ENCODE data around the gene AP5S1.

Gene AP5S1

GRCh38 chr20:3800878-3801260 is 19.5 kb upstream of the AP5S1 start:
- Histone ChIP-seq H3K9me3 (ENCODE audit: control insufficient read depth in 1 of 2, low read length in 2 of 2) (no peaks in the 10 kb centered on the region), H3K27me3 (ENCODE audit: control insufficient read depth in 1 of 2, insufficient read depth in 2 of 2, low read length in 2 of 2) (no peaks in the 10 kb centered on the region), H3K27ac (ENCODE audit: low read depth, low read length) (no peak overlapping the region), H3K36me3 (ENCODE audit: control insufficient read depth in 1 of 2, insufficient read depth in 2 of 2, low read length in 2 of 2) (peaks cover 34 to 50% of the 10 kb centered on the region in 2 donors), H3K9ac (ENCODE audit: low read depth in 1 of 2, low read length in 2 of 2) (no peak overlapping the region), H3K4me3 (ENCODE audit: low read depth in 1 of 2, low read length in 2 of 2) (no peak overlapping the region), H3K4me1 (ENCODE audit: control insufficient read depth in 1 of 2, insufficient read depth in 2 of 2, low read length in 2 of 2) (peaks cover 44% of the 10 kb centered on the region in 2 donors)

GRCh38 chr20:3801299-3801698 is 19.0 kb upstream of the AP5S1 start:
- peaks cover 34 to 50% of the 10 kb centered on the region in 2 donors for H3K36me3 ChIP-seq (ENCODE audit: control insufficient read depth in 1 of 2, insufficient read depth in 2 of 2, low read length in 2 of 2)
- no peak overlapping the region for H3K27ac ChIP-seq (ENCODE audit: low read depth, low read length)
- peaks cover 48% of the 10 kb centered on the region in 2 donors for H3K4me1 ChIP-seq (ENCODE audit: control insufficient read depth in 1 of 2, insufficient read depth in 2 of 2, low read length in 2 of 2)

GRCh38 chr20:3801846-3802245 is 18.5 kb upstream of the AP5S1 start:
- Histone ChIP-seq H3K27ac (ENCODE audit: low read depth, low read length) (no peak overlapping the region), H3K36me3 (ENCODE audit: control insufficient read depth in 1 of 2, insufficient read depth in 2 of 2, low read length in 2 of 2) (peaks cover 34 to 50% of the 10 kb centered on the region in 2 donors), H3K4me3 (ENCODE audit: low read depth in 1 of 2, low read length in 2 of 2) (no peak overlapping the region), H3K9me3 (ENCODE audit: control insufficient read depth in 1 of 2, low read length in 2 of 2) (no peaks in the 10 kb centered on the region), H3K4me1 (ENCODE audit: control insufficient read depth in 1 of 2, insufficient read depth in 2 of 2, low read length in 2 of 2) (peaks cover 47 to 49% of the 10 kb centered on the region in 2 donors), H3K27me3 (ENCODE audit: control insufficient read depth in 1 of 2, insufficient read depth in 2 of 2, low read length in 2 of 2) (no peaks in the 10 kb centered on the region), H3K9ac (ENCODE audit: low read depth in 1 of 2, low read length in 2 of 2) (no peak overlapping the region)

More at GRCh38 chr20:3801299-3801698, 19.0 kb upstream of the AP5S1 start:
- Histone ChIP-seq H3K9ac (ENCODE audit: low read depth in 1 of 2, low read length in 2 of 2) (no peak overlapping the region), H3K9me3 (ENCODE audit: control insufficient read depth in 1 of 2, low read length in 2 of 2) (no peaks in the 10 kb centered on the region), H3K4me3 (ENCODE audit: low read depth in 1 of 2, low read length in 2 of 2) (no peak overlapping the region), H3K27me3 (ENCODE audit: control insufficient read depth in 1 of 2, insufficient read depth in 2 of 2, low read length in 2 of 2) (no peaks in the 10 kb centered on the region)

GRCh38 chr20:3802524-3803239 is 17.7 kb upstream of the AP5S1 start:
- H3K4me3 ChIP-seq (ENCODE audit: low read depth in 1 of 2, low read length in 2 of 2), result no peak overlapping the region
- H3K27ac ChIP-seq (ENCODE audit: low read depth, low read length), result no peak overlapping the region
- H3K9ac ChIP-seq (ENCODE audit: low read depth in 1 of 2, low read length in 2 of 2), result no peak overlapping the region
- peaks cover 34 to 50% of the 10 kb centered on the region in 2 donors for H3K36me3 ChIP-seq (ENCODE audit: control insufficient read depth in 1 of 2, insufficient read depth in 2 of 2, low read length in 2 of 2)
- H3K4me1 ChIP-seq (ENCODE audit: control insufficient read depth in 1 of 2, insufficient read depth in 2 of 2, low read length in 2 of 2), result peaks cover 47 to 49% of the 10 kb centered on the region in 2 donors
- H3K9me3 ChIP-seq (ENCODE audit: control insufficient read depth in 1 of 2, low read length in 2 of 2), result no peaks in the 10 kb centered on the region
- H3K27me3 ChIP-seq (ENCODE audit: control insufficient read depth in 1 of 2, insufficient read depth in 2 of 2, low read length in 2 of 2), result no peaks in the 10 kb centered on the region

- Histone ChIP-seq H3K9me3 (ENCODE audit: control insufficient read depth in 1 of 2, low read length in 2 of 2) (no peaks in the 10 kb centered on the region), H3K9ac (ENCODE audit: low read depth in 1 of 2, low read length in 2 of 2) (no peak overlapping the region), H3K36me3 (ENCODE audit: control insufficient read depth in 1 of 2, insufficient read depth in 2 of 2, low read length in 2 of 2) (peaks cover 34 to 50% of the 10 kb centered on the region in 2 donors), H3K4me1 (ENCODE audit: control insufficient read depth in 1 of 2, insufficient read depth in 2 of 2, low read length in 2 of 2) (peaks cover 49 to 53% of the 10 kb centered on the region in 2 donors), H3K27ac (ENCODE audit: low read depth, low read length) (no peak overlapping the region), H3K4me3 (ENCODE audit: low read depth in 1 of 2, low read length in 2 of 2) (no peak overlapping the region), H3K27me3 (ENCODE audit: control insufficient read depth in 1 of 2, insufficient read depth in 2 of 2, low read length in 2 of 2) (no peaks in the 10 kb centered on the region)
Measured at GRCh38 chr20:3803289-3803688, 17.1 kb upstream of the AP5S1 start.

GRCh38 chr20:3803854-3804253 is 16.5 kb upstream of the AP5S1 start:
- Histone ChIP-seq H3K9ac (ENCODE audit: low read depth in 1 of 2, low read length in 2 of 2) (no peak overlapping the region), H3K36me3 (ENCODE audit: control insufficient read depth in 1 of 2, insufficient read depth in 2 of 2, low read length in 2 of 2) (peaks cover 34 to 50% of the 10 kb centered on the region in 2 donors), H3K4me1 (ENCODE audit: control insufficient read depth in 1 of 2, insufficient read depth in 2 of 2, low read length in 2 of 2) (peaks cover 48 to 50% of the 10 kb centered on the region in 2 donors), H3K27me3 (ENCODE audit: control insufficient read depth in 1 of 2, insufficient read depth in 2 of 2, low read length in 2 of 2) (no peaks in the 10 kb centered on the region), H3K4me3 (ENCODE audit: low read depth in 1 of 2, low read length in 2 of 2) (no peak overlapping the region), H3K9me3 (ENCODE audit: control insufficient read depth in 1 of 2, low read length in 2 of 2) (no peaks in the 10 kb centered on the region), H3K27ac (ENCODE audit: low read depth, low read length) (no peak overlapping the region)

- no peak overlapping the region for H3K27ac ChIP-seq (ENCODE audit: low read depth, low read length)
- H3K9me3 ChIP-seq (ENCODE audit: control insufficient read depth in 1 of 2, low read length in 2 of 2), result no peaks in the 10 kb centered on the region
- H3K36me3 ChIP-seq (ENCODE audit: control insufficient read depth in 1 of 2, insufficient read depth in 2 of 2, low read length in 2 of 2), result peaks cover 34 to 50% of the 10 kb centered on the region in 2 donors
- peaks cover 44 to 46% of the 10 kb centered on the region in 2 donors for H3K4me1 ChIP-seq (ENCODE audit: control insufficient read depth in 1 of 2, insufficient read depth in 2 of 2, low read length in 2 of 2)
- no peaks in the 10 kb centered on the region for H3K27me3 ChIP-seq (ENCODE audit: control insufficient read depth in 1 of 2, insufficient read depth in 2 of 2, low read length in 2 of 2)
- no peak overlapping the region for H3K4me3 ChIP-seq (ENCODE audit: low read depth in 1 of 2, low read length in 2 of 2)
- H3K9ac ChIP-seq (ENCODE audit: low read depth in 1 of 2, low read length in 2 of 2), result no peak overlapping the region
Measured at GRCh38 chr20:3804254-3804751, 16.0 kb upstream of the AP5S1 start.

- H3K27ac ChIP-seq (ENCODE audit: low read depth, low read length), result no peak overlapping the region
Measured at GRCh38 chr20:3804781-3805180, 15.6 kb upstream of the AP5S1 start.

GRCh38 chr20:3808544-3808943 is 11.8 kb upstream of the AP5S1 start:
- Histone ChIP-seq H3K27ac (ENCODE audit: low read depth, low read length) (peak overlapping the region; percentile 85), H3K9ac (ENCODE audit: low read depth in 1 of 2, low read length in 2 of 2) (peak overlapping the region in 1 of 2 donors; percentile 45), H3K9me3 (ENCODE audit: control insufficient read depth in 1 of 2, low read length in 2 of 2) (no peaks in the 10 kb centered on the region), H3K4me1 (ENCODE audit: control insufficient read depth in 1 of 2, insufficient read depth in 2 of 2, low read length in 2 of 2) (peaks cover 59 to 62% of the 10 kb centered on the region in 2 donors), H3K4me3 (ENCODE audit: low read depth in 1 of 2, low read length in 2 of 2) (no peak overlapping the region), H3K27me3 (ENCODE audit: control insufficient read depth in 1 of 2, insufficient read depth in 2 of 2, low read length in 2 of 2) (no peaks in the 10 kb centered on the region), H3K36me3 (ENCODE audit: control insufficient read depth in 1 of 2, insufficient read depth in 2 of 2, low read length in 2 of 2) (peaks cover 6 to 17% of the 10 kb centered on the region in 2 donors)

More at GRCh38 chr20:3804781-3805180, 15.6 kb upstream of the AP5S1 start:
- Histone ChIP-seq H3K36me3 (ENCODE audit: control insufficient read depth in 1 of 2, insufficient read depth in 2 of 2, low read length in 2 of 2) (peaks cover 34 to 50% of the 10 kb centered on the region in 2 donors), H3K4me3 (ENCODE audit: low read depth in 1 of 2, low read length in 2 of 2) (no peak overlapping the region), H3K27me3 (ENCODE audit: control insufficient read depth in 1 of 2, insufficient read depth in 2 of 2, low read length in 2 of 2) (no peaks in the 10 kb centered on the region), H3K9me3 (ENCODE audit: control insufficient read depth in 1 of 2, low read length in 2 of 2) (no peaks in the 10 kb centered on the region), H3K4me1 (ENCODE audit: control insufficient read depth in 1 of 2, insufficient read depth in 2 of 2, low read length in 2 of 2) (peaks cover 39 to 41% of the 10 kb centered on the region in 2 donors), H3K9ac (ENCODE audit: low read depth in 1 of 2, low read length in 2 of 2) (no peak overlapping the region)

- H3K36me3 ChIP-seq (ENCODE audit: control insufficient read depth in 1 of 2, insufficient read depth in 2 of 2, low read length in 2 of 2), result no peaks in the 10 kb centered on the region
- H3K9me3 ChIP-seq (ENCODE audit: control insufficient read depth in 1 of 2, low read length in 2 of 2), result no peaks in the 10 kb centered on the region
- H3K4me3 ChIP-seq (ENCODE audit: low read depth in 1 of 2, low read length in 2 of 2), result peak overlapping the region; percentile 63 to 74
- peaks cover 52 to 55% of the 10 kb centered on the region in 2 donors for H3K4me1 ChIP-seq (ENCODE audit: control insufficient read depth in 1 of 2, insufficient read depth in 2 of 2, low read length in 2 of 2)
- peak overlapping the region; percentile 74 for H3K27ac ChIP-seq (ENCODE audit: low read depth, low read length)
- no peaks in the 10 kb centered on the region for H3K27me3 ChIP-seq (ENCODE audit: control insufficient read depth in 1 of 2, insufficient read depth in 2 of 2, low read length in 2 of 2)
- peak overlapping the region; percentile 50 to 76 for H3K9ac ChIP-seq (ENCODE audit: low read depth in 1 of 2, low read length in 2 of 2)
Measured at GRCh38 chr20:3811467-3812258, 8.7 kb upstream of the AP5S1 start.
